HEK293 (cell line): Measurements from ENCODE around the gene WWOX.

Experiments used
- ATF2 ChIP-seq: fragments of 450-650 bp; formaldehyde crosslinking; IDR thresholded peaks from 2 replicates; pipeline ENCODE4 v1.5.1; 2016; ENCODE audit warnings: missing biosample characterization, missing genetic modification characterization, low read depth
- CTCF ChIP-seq: fragments of 450-650 bp; formaldehyde crosslinking; IDR thresholded peaks from 2 replicates; pipeline ENCODE4 v1.5.1; 2016; ENCODE audit warnings: missing biosample characterization, missing genetic modification characterization
- SALL2 ChIP-seq: fragments of 450-650 bp; formaldehyde crosslinking; IDR thresholded peaks from 2 replicates; pipeline ENCODE4 v1.5.0; 2017; ENCODE audit warnings: missing biosample characterization, mild to moderate bottlenecking, missing genetic modification characterization, borderline replicate concordance
- YY1 ChIP-seq: fragments of 450-650 bp; formaldehyde crosslinking; IDR thresholded peaks from 2 replicates; pipeline ENCODE4 v1.5.1; 2018; ENCODE audit warnings: missing biosample characterization, missing genetic modification characterization
- ZNF140 ChIP-seq: fragments of 450-650 bp; formaldehyde crosslinking; IDR thresholded peaks from 2 replicates; pipeline ENCODE4 v1.5.1; 2016; ENCODE audit warnings: missing biosample characterization, missing genetic modification characterization
- ZNF148 ChIP-seq: fragments of 450-650 bp; formaldehyde crosslinking; IDR thresholded peaks from 2 replicates; pipeline ENCODE4 v1.5.0; 2017; ENCODE audit warnings: missing biosample characterization, missing genetic modification characterization, borderline replicate concordance
- ZNF274 ChIP-seq, 2 experiments: fragments of 200-500 bp in 1 of 2; fragments of 450-650 bp in 1 of 2; sonication (Bioruptor generic) in 1 of 2; formaldehyde crosslinking in 1 of 2; IDR thresholded peaks; 2 replicates each; pipeline versions ENCODE4 v1.5.1 to v1.6.1; 2014 to 2016; ENCODE audit warnings: borderline replicate concordance in 1 of 2, inconsistent platforms in 1 of 2, low read length in 1 of 2, missing biosample characterization in 1 of 2, missing genetic modification characterization in 1 of 2
- ZNF335 ChIP-seq: fragments of 450-650 bp; formaldehyde crosslinking; conservative IDR thresholded peaks from 2 replicates; pipeline ENCODE4 v1.5.1; 2016; ENCODE audit warnings: missing biosample characterization, missing genetic modification characterization
- ZNF423 ChIP-seq: fragments of 450-650 bp; formaldehyde crosslinking; IDR thresholded peaks from 2 replicates; pipeline ENCODE4 v1.5.1; 2016; ENCODE audit warnings: missing biosample characterization, missing genetic modification characterization

- TF ChIP-seq CTCF (tag by site-specific recombination) (no peak), ZNF274 (IDR thresholded peaks at IDR 0.05; ENCODE audit: low read length) (no peak), ZNF274 (tag by site-specific recombination; IDR thresholded peaks at IDR 0.05; ENCODE audit: borderline replicate concordance) (no peak), ZNF335 (no peak), ATF2 (tag by site-specific recombination) (no peak), SALL2 (tag by site-specific recombination) (no peak), ZNF423 (tag by site-specific recombination) (no peak), YY1 (tag by site-specific recombination) (no peak), ZNF148 (tag by site-specific recombination) (no peak), ZNF140 (tag by site-specific recombination) (no peak)
Observed at GRCh38 chr16:78796221-78796866, 696.9 kb downstream of the WWOX start.
